Activated B cell treated with CpG ODN at 0.5 μM for 24 hours (primary cell): ENCODE data around the gene COQ3. TPM values are rescaled to one million over a fixed set of nuclear protein-coding genes. Genes with fewer than 3 reads are reported as not detected.

Experiments used
- ATAC-seq: fragments of 200-7000 bp; cut with Tn5 transposase; one replicate; pipeline ENCODE4 v1.10.0; 2021; ENCODE audit warnings: low read depth, mild to moderate bottlenecking, moderate library complexity
- CTCF ChIA-PET: fragments of 350-600 bp; sonication (Branson Sonifier 250); formaldehyde crosslinking; loops from one replicate; lab custom pipeline; 2021; ENCODE audit warnings: antibody characterized with exemption; lab: Charles Lee
- POLR2A ChIA-PET: fragments of 350-600 bp; sonication (Branson Sonifier 250); formaldehyde crosslinking; loops from one replicate; lab custom pipeline; 2021; ENCODE audit warnings: antibody characterized with exemption; lab: Charles Lee
- DNase-seq: peaks from one replicate; pipeline ENCODE4 v3.0.0; 2022
- H3K27ac Mint-ChIP-seq: one replicate; pipeline ENCODE4 v1.8.0; 2020; ENCODE audit warnings: mixed read lengths
- H3K27me3 Mint-ChIP-seq: one replicate; pipeline ENCODE4 v1.8.0; 2021; ENCODE audit warnings: mixed read lengths
- H3K36me3 Mint-ChIP-seq: one replicate; pipeline ENCODE4 v1.8.0; 2021; ENCODE audit warnings: low read depth, mixed read lengths
- H3K4me1 Mint-ChIP-seq: one replicate; pipeline ENCODE4 v1.8.0; 2021; ENCODE audit warnings: mixed read lengths
- H3K4me3 Mint-ChIP-seq: one replicate; pipeline ENCODE4 v1.8.0; 2020; ENCODE audit warnings: mild to moderate bottlenecking, mixed read lengths
- H3K9me3 Mint-ChIP-seq: one replicate; pipeline ENCODE4 v1.8.0; 2020; ENCODE audit warnings: mixed read lengths
- intact Hi-C: fragments of 100-400 bp; cut with micrococcal nuclease; formaldehyde crosslinking; loops from one replicate; pipeline ENCODE4 v1.15.1; 2024
- total RNA-seq: library from RNA; stranded (reverse); gene quantifications from 2 replicates; pipeline ENCODE4 v1.2.3, GENCODE V29; 2022
- TF ChIP-seq, protein P1 (sequence below): fragments of 200-600 bp; IDR thresholded peaks from one replicate; pipeline ENCODE4 v1.8.0; 2022; ENCODE audit warnings: antibody characterized with exemption, mild to moderate bottlenecking

Gene COQ3
- total RNA-seq, 1 donor from 2014 or later, result 5.6 TPM

DNA sequence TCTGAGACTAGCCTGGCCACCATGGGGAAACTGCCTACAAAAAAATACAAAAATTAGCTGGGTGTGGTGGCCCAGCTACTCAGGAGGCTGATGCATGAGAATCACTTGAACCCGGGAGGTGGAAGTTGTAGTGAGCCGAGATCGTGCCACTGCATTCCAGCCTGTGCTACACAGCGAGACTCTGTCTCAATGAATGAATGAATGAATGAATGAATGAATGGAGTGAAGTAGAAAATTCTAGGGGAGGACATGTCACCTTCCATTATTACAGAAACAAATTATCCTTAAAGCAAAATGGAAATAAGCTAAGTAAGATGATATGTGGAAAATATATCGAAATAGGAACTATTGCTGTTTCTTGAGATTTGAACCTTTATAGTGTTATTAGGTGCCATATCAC, 34.0 kb upstream of the COQ3 start:
- Mint-ChIP-seq H3K27ac (no peak overlapping the region), H3K9me3 (no peaks in the 10 kb centered on the region), H3K27me3 (no peaks in the 10 kb centered on the region), H3K36me3 (peaks cover 37% of the 10 kb centered on the region), H3K4me1 (peaks cover 33% of the 10 kb centered on the region), H3K4me3 (no peak overlapping the region)
- DNase-seq (no peak), ATAC-seq (no peak)
- POLR2A ChIA-PET, result no interaction called here
- intact Hi-C loops, result loop anchor here (10.0 kb wide), 1 partner anchor 483 kb away; the partner anchor contains the start of gene FBXL4
- TF ChIP-seq, protein P1, sequence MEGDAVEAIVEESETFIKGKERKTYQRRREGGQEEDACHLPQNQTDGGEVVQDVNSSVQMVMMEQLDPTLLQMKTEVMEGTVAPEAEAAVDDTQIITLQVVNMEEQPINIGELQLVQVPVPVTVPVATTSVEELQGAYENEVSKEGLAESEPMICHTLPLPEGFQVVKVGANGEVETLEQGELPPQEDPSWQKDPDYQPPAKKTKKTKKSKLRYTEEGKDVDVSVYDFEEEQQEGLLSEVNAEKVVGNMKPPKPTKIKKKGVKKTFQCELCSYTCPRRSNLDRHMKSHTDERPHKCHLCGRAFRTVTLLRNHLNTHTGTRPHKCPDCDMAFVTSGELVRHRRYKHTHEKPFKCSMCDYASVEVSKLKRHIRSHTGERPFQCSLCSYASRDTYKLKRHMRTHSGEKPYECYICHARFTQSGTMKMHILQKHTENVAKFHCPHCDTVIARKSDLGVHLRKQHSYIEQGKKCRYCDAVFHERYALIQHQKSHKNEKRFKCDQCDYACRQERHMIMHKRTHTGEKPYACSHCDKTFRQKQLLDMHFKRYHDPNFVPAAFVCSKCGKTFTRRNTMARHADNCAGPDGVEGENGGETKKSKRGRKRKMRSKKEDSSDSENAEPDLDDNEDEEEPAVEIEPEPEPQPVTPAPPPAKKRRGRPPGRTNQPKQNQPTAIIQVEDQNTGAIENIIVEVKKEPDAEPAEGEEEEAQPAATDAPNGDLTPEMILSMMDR, result no peak
- CTCF ChIA-PET, result interaction anchor here (0.8 kb wide), 1 partner anchor 98 kb away, joined by 3 read pairs; no protein-coding TSS in a partner anchor

DNA sequence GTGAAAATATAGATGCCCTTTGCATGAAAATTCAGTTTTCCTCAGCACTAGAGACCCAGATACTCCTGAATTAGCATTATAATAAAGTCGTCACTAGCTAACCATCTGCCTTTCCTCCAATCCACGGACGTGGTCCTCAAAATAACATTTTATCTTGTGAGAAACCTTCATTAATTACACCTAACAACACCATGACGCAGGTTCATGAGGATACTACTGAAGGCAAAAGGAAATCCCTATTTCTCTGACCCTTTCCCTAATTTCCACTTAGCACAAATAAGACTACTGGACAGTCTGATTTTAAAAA, 32.4 kb upstream of the COQ3 start:
- ATAC-seq (no peak), DNase-seq (no peak)
- ChIA-PET POLR2A (interaction anchor here (1.4 to 2.8 kb wide), 6 partner anchors 21 to 142 kb away, joined by 4 to 38 read pairs (median 25); partner anchors contain the start of genes CCNC, COQ3 and USP45), CTCF (interaction anchor here (1.6 to 1.9 kb wide), 2 partner anchors 9 to 96 kb away, joined by 6 to 10 read pairs; no protein-coding TSS in a partner anchor)
- Mint-ChIP-seq H3K27ac (peak overlapping the region; percentile 100), H3K9me3 (no peaks in the 10 kb centered on the region), H3K27me3 (no peaks in the 10 kb centered on the region), H3K36me3 (peaks cover 44% of the 10 kb centered on the region), H3K4me1 (peaks cover 47% of the 10 kb centered on the region), H3K4me3 (peak overlapping the region; percentile 99)
- intact Hi-C loops, result loop anchor here (10.0 kb wide), 1 partner anchor 482 kb away; the partner anchor contains the start of gene FBXL4
- TF ChIP-seq, protein P1, result no peak

DNA sequence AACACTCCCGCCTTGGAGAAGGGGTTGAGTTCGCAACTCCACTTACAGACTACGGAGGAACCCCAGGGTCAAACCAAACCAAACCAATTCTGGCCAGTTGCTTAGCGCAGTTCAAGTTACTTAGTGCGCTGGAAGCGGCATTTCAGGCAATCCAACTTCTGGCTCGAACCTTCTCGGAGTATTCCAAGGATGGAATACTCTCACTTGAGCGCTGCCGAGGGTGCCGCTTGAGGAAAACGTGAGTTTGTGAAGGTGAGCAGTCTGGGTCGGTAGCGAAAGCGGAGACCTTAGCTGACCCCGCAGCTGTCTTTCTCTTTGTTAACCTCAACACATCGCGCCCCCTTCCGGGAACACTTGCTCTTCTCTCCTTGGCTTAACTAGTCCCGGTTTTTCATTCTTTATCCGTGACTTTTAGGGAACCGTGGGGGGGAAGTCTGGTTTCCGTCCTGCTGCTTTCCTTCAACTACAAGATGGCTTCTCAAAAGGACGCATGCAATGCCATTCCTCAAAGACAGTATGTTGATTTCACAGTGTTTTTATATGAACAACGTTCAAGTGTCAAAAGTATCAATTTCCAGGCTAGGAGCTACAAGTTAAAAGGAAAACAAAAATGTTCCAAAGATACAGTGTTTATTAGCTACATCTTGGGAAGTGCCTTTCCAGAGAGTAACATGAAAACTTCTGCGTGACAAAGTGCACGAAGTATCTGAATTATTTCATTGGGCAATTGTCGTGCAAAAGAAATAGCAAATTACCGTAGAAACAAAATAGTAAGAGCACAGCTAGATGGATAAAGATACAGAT, 31.9 kb upstream of the COQ3 start:
- peaks cover 52% of the 10 kb centered on the region for H3K4me1 Mint-ChIP-seq
- ATAC-seq, result peak; percentile 54
- H3K4me3 Mint-ChIP-seq, result peak overlapping the region; percentile 99
- TF ChIP-seq, protein P1, result no peak
- ChIA-PET CTCF (interaction anchor here (0.6 to 1.9 kb wide), 4 partner anchors 8 to 96 kb away, joined by 3 to 10 read pairs (median 4); no protein-coding TSS in a partner anchor), POLR2A (interaction anchor here (0.6 to 2.8 kb wide), 13 partner anchors 9 to 1455 kb away, joined by 3 to 38 read pairs (median 6); partner anchors contain the start of genes ASCC3, CCNC, COQ3 and USP45)
- peaks cover 45% of the 10 kb centered on the region for H3K36me3 Mint-ChIP-seq
- intact Hi-C loops, result loop anchor here (1.0 to 10.0 kb wide), 9 partner anchors 9 to 1455 kb away; partner anchors contain the start of genes ASCC3, CCNC, COQ3 and FBXL4
- no peaks in the 10 kb centered on the region for H3K9me3 Mint-ChIP-seq
- H3K27me3 Mint-ChIP-seq, result no peaks in the 10 kb centered on the region
- DNase-seq, result peak; percentile 56
- peak overlapping the region; percentile 100 for H3K27ac Mint-ChIP-seq

DNA sequence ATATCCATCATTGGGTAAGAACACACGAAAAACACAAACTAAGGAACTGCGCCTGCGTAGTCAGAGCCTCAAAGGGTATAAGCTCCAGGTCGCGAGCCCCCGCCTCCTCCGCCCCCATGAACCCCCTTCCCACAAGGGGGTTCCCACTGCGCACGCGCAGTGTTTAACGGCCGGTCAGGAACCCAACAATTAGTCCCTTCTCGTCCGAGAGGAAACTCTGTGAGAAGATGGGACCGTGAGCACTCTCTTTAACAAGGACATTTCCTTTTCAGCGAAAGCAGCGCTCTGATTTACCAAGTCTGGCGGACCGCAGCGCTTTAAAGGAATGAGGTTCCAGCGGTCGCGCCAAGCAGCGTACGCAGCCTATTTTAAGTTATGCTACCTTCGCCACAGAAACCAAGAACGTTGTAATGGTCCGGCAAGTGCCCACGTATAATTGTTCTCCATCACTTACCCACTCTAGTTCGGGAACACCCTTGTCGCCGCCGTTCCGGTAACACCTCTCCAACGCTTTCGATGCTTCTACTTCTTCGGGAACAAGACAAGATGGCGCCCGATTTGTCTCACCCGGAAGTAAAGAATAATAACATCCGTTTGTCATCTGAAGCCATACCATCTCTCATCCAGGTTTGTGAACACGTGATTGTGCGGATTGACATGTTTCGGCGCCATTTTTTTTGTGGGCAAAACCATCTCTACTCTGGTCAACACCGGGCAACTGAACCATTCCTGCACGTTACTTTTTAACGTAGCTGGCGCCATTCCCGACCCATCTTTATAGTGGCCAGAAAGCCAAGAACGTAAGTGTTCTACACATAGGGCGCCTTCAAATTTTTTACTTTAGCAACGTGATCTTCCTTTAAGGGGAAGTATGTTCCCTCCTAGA, 31.0 kb upstream of the COQ3 start, which contains the start of gene PNISR:
PNISR (minus strand) TSS at position 548 of the 886 bp plus-strand sequence. CDS start 10,649 bp downstream, outside the sequence.
- Mint-ChIP-seq H3K4me1 (peaks cover 57% of the 10 kb centered on the region), H3K27me3 (no peaks in the 10 kb centered on the region), H3K27ac (peak within 1 kb of the TSS; percentile 100), H3K36me3 (peaks cover 44% of the 10 kb centered on the region), H3K9me3 (no peaks in the 10 kb centered on the region), H3K4me3 (peak within 1 kb of the TSS; percentile 99)
- TF ChIP-seq, protein P1, result no peak
- peak; percentile 86 for ATAC-seq
- CTCF ChIA-PET, result interaction anchor here (0.6 to 1.9 kb wide), 5 partner anchors 8 to 95 kb away, joined by 3 to 10 read pairs (median 4); no protein-coding TSS in a partner anchor
- DNase-seq, result peak; percentile 69
- POLR2A ChIA-PET, result interaction anchor here (0.5 to 2.8 kb wide), 21 partner anchors 8 to 1456 kb away, joined by 3 to 38 read pairs (median 4); partner anchors contain the start of genes ASCC3, CCNC, COQ3 and USP45
- intact Hi-C loops, result loop anchor here (1.0 to 10.0 kb wide), 9 partner anchors 8 to 1456 kb away; partner anchors contain the start of genes ASCC3, CCNC, COQ3 and FBXL4
